Osteoblast (primary cell): Measurements from ENCODE around the gene LARP6. TPM values are rescaled to one million over a fixed set of nuclear protein-coding genes. Genes with fewer than 3 reads are reported as not detected.

ENCODE experiments used
- DNase-seq: peaks from one replicate; pipeline ENCODE4 v3.0.0; 2011; ENCODE audit warnings: low spot score, mixed read lengths; ENCODE audit not compliant: insufficient read length; ENCODE audit errors: missing footprints
- H2AFZ ChIP-seq: 2 replicates; pipeline ENCODE4 v1.6.0; 2011; ENCODE audit warnings: mild to moderate bottlenecking, low read length
- H3K27ac ChIP-seq: 2 replicates; pipeline ENCODE4 v1.5.1; 2011; ENCODE audit warnings: mild to moderate bottlenecking, low read depth, low read length, moderate library complexity
- H3K27me3 ChIP-seq: 2 replicates; pipeline ENCODE4 v1.6.0; 2012; ENCODE audit warnings: mild to moderate bottlenecking, control low read depth, inconsistent platforms, low read length, moderate library complexity; ENCODE audit not compliant: insufficient read depth
- H3K36me3 ChIP-seq: 2 replicates; pipeline ENCODE4 v1.5.1; 2011; ENCODE audit warnings: mild to moderate bottlenecking, low read length, control low read depth, moderate library complexity; ENCODE audit not compliant: insufficient read depth
- H3K4me1 ChIP-seq: 2 replicates; pipeline ENCODE4 v1.5.1; 2011; ENCODE audit warnings: mild to moderate bottlenecking, low read length, control low read depth, moderate library complexity; ENCODE audit not compliant: insufficient read depth
- H3K4me2 ChIP-seq: 2 replicates; pipeline ENCODE4 v1.6.0; 2011; ENCODE audit warnings: mild to moderate bottlenecking, low read length; ENCODE audit not compliant: insufficient read depth
- H3K4me3 ChIP-seq: fragments of 200-600 bp; sonication (generic); 3 replicates; pipeline ENCODE4 v1.5.1; 2012; ENCODE audit warnings: mild to moderate bottlenecking, low read length, inconsistent platforms; ENCODE audit not compliant: insufficient read depth
- H3K79me2 ChIP-seq: 2 replicates; pipeline ENCODE4 v1.6.0; 2012; ENCODE audit warnings: mild to moderate bottlenecking, low read length, control low read depth, inconsistent platforms; ENCODE audit not compliant: insufficient read depth
- H3K9me3 ChIP-seq: 2 replicates; pipeline ENCODE4 v1.5.1; 2011; ENCODE audit warnings: low read depth, low read length, control low read depth
- H4K20me1 ChIP-seq: 2 replicates; pipeline ENCODE4 v1.6.0; 2012; ENCODE audit warnings: mild to moderate bottlenecking, low read length, control low read depth; ENCODE audit not compliant: insufficient read depth
- total RNA-seq: library from RNA; depleted of rRNA; stranded (reverse); fragments of >200 nt; gene quantifications from 2 replicates; pipeline ENCODE4 v1.2.3, GENCODE V29; 2012
- TF ChIP-seq, protein P1 (sequence below): IDR thresholded peaks from 2 replicates; pipeline ENCODE4 v1.5.1; 2011; ENCODE audit warnings: mild to moderate bottlenecking, low read depth, low read length, moderate library complexity; ENCODE audit errors: extremely low read depth

LARP6 gene
- total RNA-seq, 1 donor = 77.4 TPM

GRCh38 chr15:70827721-70828120 is 26.2 kb downstream of the LARP6 start:
- Histone ChIP-seq H3K4me1 (peaks cover 22% of the 10 kb centered on the region), H2AFZ (no peak overlapping the region), H3K27ac (no peak overlapping the region), H3K79me2 (peaks cover 27% of the 10 kb centered on the region), H3K4me2 (no peak overlapping the region), H4K20me1 (peaks cover 3% of the 10 kb centered on the region), H3K36me3 (peaks cover 23% of the 10 kb centered on the region), H3K9me3 (no peaks in the 10 kb centered on the region), H3K4me3 (no peak overlapping the region), H3K27me3 (no peaks in the 10 kb centered on the region)
- DNase-seq = no peak
- TF ChIP-seq, protein P1, sequence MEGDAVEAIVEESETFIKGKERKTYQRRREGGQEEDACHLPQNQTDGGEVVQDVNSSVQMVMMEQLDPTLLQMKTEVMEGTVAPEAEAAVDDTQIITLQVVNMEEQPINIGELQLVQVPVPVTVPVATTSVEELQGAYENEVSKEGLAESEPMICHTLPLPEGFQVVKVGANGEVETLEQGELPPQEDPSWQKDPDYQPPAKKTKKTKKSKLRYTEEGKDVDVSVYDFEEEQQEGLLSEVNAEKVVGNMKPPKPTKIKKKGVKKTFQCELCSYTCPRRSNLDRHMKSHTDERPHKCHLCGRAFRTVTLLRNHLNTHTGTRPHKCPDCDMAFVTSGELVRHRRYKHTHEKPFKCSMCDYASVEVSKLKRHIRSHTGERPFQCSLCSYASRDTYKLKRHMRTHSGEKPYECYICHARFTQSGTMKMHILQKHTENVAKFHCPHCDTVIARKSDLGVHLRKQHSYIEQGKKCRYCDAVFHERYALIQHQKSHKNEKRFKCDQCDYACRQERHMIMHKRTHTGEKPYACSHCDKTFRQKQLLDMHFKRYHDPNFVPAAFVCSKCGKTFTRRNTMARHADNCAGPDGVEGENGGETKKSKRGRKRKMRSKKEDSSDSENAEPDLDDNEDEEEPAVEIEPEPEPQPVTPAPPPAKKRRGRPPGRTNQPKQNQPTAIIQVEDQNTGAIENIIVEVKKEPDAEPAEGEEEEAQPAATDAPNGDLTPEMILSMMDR = no peak

- Histone ChIP-seq H3K9me3 (no peaks in the 10 kb centered on the region), H3K4me1 (peaks cover 22% of the 10 kb centered on the region), H3K27me3 (no peaks in the 10 kb centered on the region), H3K4me3 (no peak overlapping the region), H4K20me1 (peaks cover 3% of the 10 kb centered on the region), H3K4me2 (peak overlapping the region; percentile 55), H3K36me3 (peaks cover 12% of the 10 kb centered on the region), H3K79me2 (peaks cover 18% of the 10 kb centered on the region), H2AFZ (peak overlapping the region; percentile 38), H3K27ac (peak overlapping the region; percentile 48)
- peak; percentile 88 for DNase-seq
- TF ChIP-seq, protein P1 = no peak
Observed at GRCh38 chr15:70826634-70827033, 27.3 kb downstream of the LARP6 start.

DNA sequence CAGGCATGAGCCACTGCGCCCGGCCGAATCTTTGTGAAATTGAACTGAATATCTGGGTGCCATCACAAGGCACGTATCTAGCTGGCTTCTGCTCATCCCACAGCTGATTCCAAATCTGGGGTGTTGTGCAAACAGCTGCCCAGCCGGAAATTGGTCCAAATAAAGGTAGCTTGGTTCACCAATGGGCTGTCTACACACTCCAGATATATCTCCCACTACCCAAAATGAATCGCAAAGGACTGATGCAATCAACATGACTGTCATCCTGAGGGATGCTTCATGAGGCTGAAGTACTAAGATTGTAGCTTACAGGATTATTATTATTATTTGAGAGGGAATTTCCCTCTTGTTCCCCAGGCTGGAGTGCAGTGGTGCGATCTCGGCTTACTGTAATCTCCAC is 28.1 kb downstream of the LARP6 start:
- Histone ChIP-seq H3K4me1 (peaks cover 22% of the 10 kb centered on the region), H3K9me3 (no peaks in the 10 kb centered on the region), H3K4me2 (no peak overlapping the region), H3K27ac (peak overlapping the region; percentile 48), H3K4me3 (no peak overlapping the region), H3K27me3 (no peaks in the 10 kb centered on the region), H4K20me1 (peaks cover 3% of the 10 kb centered on the region), H3K36me3 (peaks cover 4% of the 10 kb centered on the region), H2AFZ (no peak overlapping the region), H3K79me2 (peaks cover 11% of the 10 kb centered on the region)
- TF ChIP-seq, protein P1 = no peak
- no peak for DNase-seq

DNA sequence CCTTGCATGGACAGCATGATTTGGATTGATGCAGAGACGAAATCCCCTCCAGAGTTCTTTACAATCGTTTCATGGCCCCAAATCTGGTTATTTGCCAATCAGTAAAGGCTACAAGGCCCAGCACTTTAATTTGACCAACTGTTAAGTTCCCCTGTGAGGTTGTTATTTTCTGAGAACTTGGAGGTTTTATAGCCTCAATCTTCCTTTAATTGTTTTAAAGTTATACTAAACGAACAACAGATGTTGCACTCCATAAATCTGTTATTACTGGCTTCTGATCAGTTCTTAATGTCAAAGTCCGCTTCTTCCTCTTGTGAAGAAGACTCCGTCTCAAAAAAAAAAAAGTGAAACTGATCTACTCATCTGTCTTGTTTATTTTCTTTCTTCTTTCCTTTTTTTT is 30.8 kb downstream of the LARP6 start:
- Histone ChIP-seq H4K20me1 (peaks cover 3% of the 10 kb centered on the region), H3K27me3 (no peaks in the 10 kb centered on the region), H2AFZ (peak overlapping the region; percentile 77), H3K4me1 (peaks cover 22% of the 10 kb centered on the region), H3K27ac (no peak overlapping the region), H3K4me2 (no peak overlapping the region), H3K4me3 (no peak overlapping the region), H3K79me2 (no peaks in the 10 kb centered on the region), H3K36me3 (no peaks in the 10 kb centered on the region), H3K9me3 (no peaks in the 10 kb centered on the region)
- TF ChIP-seq, protein P1 = no peak
- DNase-seq = no peak
